GM12865 (cell line): ENCODE data around the gene EFNA3.

Source experiments
- DNase-seq: peaks from one replicate; pipeline ENCODE4 v3.0.0; 2010; ENCODE audit warnings: low read depth
- H3K4me3 ChIP-seq: 2 replicates; pipeline ENCODE4 v1.5.1; 2011; ENCODE audit warnings: mild to moderate bottlenecking, low read depth, low read length, control low read depth
- CTCF ChIP-seq: IDR thresholded peaks from 2 replicates; pipeline ENCODE4 v1.5.1; 2011; ENCODE audit warnings: low read length, control low read depth, low read depth, inconsistent platforms; ENCODE audit not compliant: insufficient read depth; ENCODE audit errors: missing control alignments

EFNA3 gene

GRCh38 chr1:155062151-155062686 lies 16.4 kb upstream of the EFNA3 start:
- no peak for DNase-seq
- TF ChIP-seq CTCF: peak; percentile 24
- no peak overlapping the region for H3K4me3 ChIP-seq

- peak; percentile 86 for TF ChIP-seq CTCF
- DNase-seq: peak; percentile 63
- peak overlapping the region; percentile 79 for H3K4me3 ChIP-seq
These were observed 15.8 kb upstream of the EFNA3 start for GRCh38 chr1:155062702-155063411.

GRCh38 chr1:155063550-155064110 lies 15.0 kb upstream of the EFNA3 start, which contains the start of gene EFNA4:
Gene EFNA4, plus strand, starts transcription at chr1:155063740. Its CDS starts 84 bp downstream, at chr1:155063824.
- H3K4me3 ChIP-seq: peak within 1 kb of the TSS; percentile 79
- TF ChIP-seq CTCF: no peak
- peak; percentile 90 for DNase-seq

- peak overlapping the region; percentile 79 for H3K4me3 ChIP-seq
- DNase-seq: peak; percentile 34
- TF ChIP-seq CTCF: no peak
These were observed 14.4 kb upstream of the EFNA3 start for GRCh38 chr1:155064111-155064831.

- TF ChIP-seq CTCF: no peak
- no peak overlapping the region for H3K4me3 ChIP-seq
- no peak for DNase-seq
These were observed 13.7 kb upstream of the EFNA3 start for GRCh38 chr1:155064832-155065429.

- no peak for TF ChIP-seq CTCF
- H3K4me3 ChIP-seq: no peak overlapping the region
- DNase-seq: no peak
These were observed 11.9 kb upstream of the EFNA3 start for GRCh38 chr1:155066777-155067176.
